ENCODE data around the gene REG4.

GRCh38 chr1:119768778-119769177 is 42.5 kb downstream of the REG4 start, which contains the start of gene HMGCS2:
- no peak for TF ChIP-seq CTCF (IDR thresholded peaks at IDR 0.05; ENCODE audit: borderline replicate concordance, extremely low read depth, low read length, poor library complexity, severe bottlenecking)
- TF ChIP-seq EZH2 (IDR thresholded peaks at IDR 0.05; ENCODE audit: borderline replicate concordance, low read depth, low read length, severe bottlenecking), result no peak

Measured in DND-41 (cell line).